Ovary (tissue), 3 donors: ENCODE results near the gene CNTNAP5.

Experiments
- CTCF ChIP-seq, 3 donors: fragments of 450-650 bp in 2 of 3; fragments of 200-600 bp in 1 of 3; IDR thresholded peaks; one replicate each; pipeline versions ENCODE4 v1.5.1 to v1.8.0; 2016 to 2022; ENCODE audit warnings: antibody characterized with exemption in 3 of 3, mild to moderate bottlenecking in 1 of 3
- EP300 ChIP-seq: sonication (generic); formaldehyde crosslinking; IDR thresholded peaks from one replicate; pipeline ENCODE4 v1.6.1; 2017; ENCODE audit warnings: antibody characterized with exemption
- POLR2A ChIP-seq: fragments of 450-650 bp; IDR thresholded peaks from one replicate; pipeline ENCODE4 v1.6.1; 2017; ENCODE audit warnings: antibody characterized with exemption, mild to moderate bottlenecking, moderate library complexity
- donor health status: DM: no; HTN: no; CAD: no.

GRCh38 chr2:124482044-124482443, 457.0 kb downstream of the CNTNAP5 start:
- TF ChIP-seq CTCF (IDR thresholded peaks at IDR 0.05) (no peak), POLR2A (no peak), EP300 (no peak)
